GM19468 (cell line): Measurements from ENCODE around the gene CERS6.
"Not testable (repeated sequence)": the region's sequence is repeated elsewhere in the genome, so short reads cannot be mapped to it uniquely, and the experiment has no call there.

Source experiments
- ATAC-seq: cut with Tn5 transposase; IDR thresholded peaks from one replicate; pipeline ENCODE4 v1.9.1; 2021; ENCODE audit warnings: mild to moderate bottlenecking, moderate library complexity, moderate number of reproducible peaks; ENCODE audit not compliant: unreplicated experiment; ENCODE audit errors: extremely low read depth

CERS6 gene

DNA sequence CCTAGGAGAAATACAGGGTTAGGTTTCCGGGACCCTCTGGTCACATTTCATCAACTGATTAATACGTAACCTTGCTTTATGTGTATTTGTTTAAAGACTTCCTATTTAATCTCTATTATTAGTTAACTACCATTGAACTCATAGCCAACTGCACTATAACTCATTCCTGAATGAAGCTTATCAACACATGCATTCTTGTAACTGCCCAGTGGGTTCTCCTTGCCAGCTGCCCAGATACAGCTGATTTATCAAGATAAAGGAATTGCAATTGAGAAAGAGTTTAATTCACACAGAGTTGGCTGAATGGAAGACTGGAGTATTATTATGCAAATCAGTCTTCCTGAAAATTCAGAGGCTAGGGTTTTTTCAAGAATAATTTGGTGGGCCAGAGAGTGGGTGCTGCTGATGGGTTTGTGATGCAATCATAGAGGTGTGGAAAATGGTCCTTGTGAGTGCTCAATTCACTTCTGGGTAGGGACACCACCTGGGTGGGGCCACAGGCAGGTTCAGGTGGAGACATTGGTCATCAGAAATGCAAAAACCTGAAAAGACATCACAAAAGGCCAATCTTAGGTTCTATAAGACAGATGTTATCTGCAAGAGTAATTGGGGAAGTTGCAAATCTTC lies 325.2 kb downstream of the CERS6 start:
- ATAC-seq, result no peak

DNA sequence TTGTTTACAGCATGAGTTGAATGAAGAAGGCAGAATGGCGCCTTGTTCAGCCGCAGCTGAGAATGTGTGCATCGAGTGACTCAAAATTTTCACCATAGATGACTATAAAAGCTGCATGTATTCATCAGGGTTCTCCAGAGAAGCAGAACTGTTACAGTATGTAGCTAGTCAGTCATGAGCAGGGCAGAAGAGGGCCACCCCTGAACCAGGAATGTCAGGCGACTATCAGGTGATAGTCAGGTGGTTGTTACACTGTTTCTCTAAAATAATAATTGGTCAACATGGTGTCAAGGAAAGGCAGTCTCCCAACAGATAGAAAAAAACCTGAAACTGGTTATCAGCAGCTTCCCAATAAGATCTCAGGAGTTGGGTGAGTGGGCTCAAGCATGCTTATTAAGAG lies 326.2 kb downstream of the CERS6 start:
- ATAC-seq, result no peak

DNA sequence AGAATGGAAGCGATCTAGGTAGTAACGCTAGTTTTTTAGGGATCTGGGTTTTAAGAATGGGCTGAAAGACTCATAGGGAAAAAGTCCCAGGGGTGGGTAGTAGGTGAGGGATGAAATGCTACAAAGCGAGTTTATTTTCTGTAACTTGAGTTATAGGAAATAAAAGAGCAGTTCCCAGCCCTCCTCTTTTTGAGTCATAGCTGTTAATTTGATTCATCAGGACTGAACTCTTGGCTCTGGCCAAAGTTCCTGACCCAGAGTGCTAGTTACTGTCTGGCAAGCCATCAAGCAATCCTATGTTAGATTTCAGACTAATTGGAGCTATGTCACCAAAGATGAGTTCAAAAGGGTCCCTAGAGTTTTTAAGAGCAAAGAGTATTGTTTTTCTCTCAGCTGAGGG lies 328.9 kb downstream of the CERS6 start:
- no peak for ATAC-seq

DNA sequence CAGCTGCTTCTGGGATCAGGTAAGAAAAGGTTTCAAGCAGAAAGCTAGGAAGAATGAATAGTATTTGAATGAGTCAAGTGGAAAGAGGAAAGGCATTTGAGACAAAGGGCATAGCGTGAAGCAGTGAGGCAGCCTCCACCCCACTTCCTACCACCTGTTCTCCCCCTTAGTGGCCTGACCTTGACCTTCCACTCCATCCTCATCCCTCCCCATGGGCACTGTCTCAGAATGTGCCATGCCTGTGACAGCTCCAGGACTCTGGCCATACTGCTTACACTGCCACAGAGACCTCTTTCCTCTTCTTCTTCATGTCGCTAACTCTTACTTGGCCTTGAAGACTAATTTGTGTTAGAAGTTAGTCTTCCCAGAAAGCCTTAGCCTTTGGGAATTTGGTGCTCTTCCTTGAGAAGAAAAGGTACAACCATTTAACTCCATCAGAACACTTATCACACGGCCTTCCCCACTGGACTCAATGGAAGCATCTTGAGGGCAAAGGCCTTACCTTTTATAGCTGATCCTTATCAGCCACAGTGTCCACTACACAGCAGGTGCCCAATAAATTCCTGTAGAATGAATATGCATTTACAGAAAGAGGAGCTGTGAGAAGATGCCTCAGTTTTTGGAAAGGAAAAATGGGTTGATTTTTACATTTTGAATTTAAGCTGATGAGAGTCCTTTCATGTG lies 331.2 kb downstream of the CERS6 start:
- ATAC-seq, result no peak

DNA sequence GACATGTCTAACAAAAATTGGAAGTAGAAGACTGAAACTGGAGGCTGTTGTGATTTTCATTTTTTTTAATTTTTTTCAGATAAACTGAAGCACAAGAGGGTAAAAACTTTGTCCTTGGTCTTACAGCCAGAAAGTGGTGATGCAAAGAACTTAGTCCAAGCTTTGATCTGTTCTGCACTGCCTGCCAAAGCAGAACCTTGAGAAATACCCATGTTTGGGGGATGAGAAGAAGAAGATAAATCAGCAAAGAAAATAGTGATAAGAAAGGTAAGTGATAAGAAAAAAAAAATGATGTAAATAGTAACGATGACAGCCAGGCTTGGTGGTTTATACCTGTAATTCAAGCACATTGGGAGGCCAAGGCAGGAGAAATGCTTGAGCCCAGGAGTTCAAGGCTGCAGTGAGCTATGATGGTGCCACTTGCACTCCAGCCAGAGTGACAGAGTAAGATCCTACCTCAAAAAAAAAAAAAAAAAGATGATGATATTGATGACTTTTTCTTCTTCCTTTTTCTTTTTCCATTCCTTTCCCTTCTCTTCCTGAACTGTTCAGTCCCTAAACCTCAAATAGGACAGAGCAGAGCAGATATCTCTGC lies 331.8 kb downstream of the CERS6 start:
- no peak for ATAC-seq

DNA sequence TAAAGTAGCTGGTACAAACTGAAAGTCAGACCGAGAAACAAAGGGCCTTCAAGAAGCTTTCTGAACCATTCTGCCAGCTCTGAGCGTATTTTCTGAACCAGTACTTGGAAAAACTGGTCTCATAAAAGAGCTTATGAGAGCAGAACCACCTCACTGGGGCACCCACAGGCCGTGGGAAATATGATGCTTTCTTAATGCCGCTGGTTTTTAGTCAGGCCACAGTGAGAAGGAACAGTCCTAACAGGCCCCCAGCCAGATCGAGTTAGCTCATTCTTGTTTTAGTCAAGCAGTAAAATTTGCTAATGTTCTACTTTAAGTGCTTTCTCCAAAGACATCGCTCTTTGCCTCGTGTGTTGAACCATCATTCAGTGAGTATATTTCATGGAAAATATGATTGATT lies 333.7 kb downstream of the CERS6 start:
- ATAC-seq, result no peak

DNA sequence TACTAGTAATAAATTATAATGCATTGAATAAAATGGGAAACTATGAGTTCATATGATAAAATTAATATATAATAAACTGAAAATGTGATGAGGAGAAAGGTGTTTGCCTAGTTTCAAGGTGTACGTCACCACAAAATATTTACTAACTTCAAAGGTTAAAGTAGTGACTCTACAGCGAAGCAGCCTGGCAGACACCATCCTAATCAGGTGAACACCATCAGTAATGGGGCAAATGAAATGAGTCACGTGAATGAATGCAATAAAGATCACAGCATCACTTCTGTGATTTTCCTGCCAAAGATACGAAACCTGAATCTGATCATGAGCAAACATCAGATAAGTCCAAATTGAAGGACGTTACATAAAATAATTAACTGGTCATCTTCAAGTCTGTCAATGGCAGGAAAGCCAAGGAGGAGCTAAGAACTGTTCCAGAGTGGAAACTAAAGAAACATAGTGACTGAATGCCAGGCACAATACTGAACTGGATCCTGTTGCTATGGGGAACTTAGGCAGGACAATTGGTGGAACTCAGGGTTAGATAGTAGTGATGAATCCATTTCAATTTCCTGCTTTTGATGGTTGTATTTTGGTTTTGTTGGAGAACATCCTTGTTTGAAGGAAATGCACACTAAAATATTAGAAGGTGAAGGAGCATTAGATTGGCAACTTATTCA lies 334.3 kb downstream of the CERS6 start:
- ATAC-seq, result no peak

DNA sequence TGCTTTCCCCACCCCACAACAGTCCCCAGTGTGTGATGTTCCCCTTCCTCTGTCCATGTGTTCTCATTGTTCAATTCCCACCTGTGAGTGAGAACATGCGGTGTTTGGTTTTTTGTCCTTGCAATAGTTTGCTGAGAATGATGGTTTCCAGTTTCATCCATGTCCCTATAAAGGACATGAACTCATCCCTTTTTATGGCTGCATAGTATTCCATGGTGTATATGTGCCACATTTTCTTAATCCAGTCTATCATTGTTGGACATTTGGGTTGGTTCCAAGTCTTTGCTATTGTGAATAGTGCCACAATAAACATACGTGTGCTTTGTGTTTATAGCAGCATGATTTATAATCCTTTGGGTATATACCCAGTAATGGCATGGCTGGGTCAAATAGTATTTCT lies 335.1 kb downstream of the CERS6 start:
- not testable (repeated sequence) for ATAC-seq

DNA sequence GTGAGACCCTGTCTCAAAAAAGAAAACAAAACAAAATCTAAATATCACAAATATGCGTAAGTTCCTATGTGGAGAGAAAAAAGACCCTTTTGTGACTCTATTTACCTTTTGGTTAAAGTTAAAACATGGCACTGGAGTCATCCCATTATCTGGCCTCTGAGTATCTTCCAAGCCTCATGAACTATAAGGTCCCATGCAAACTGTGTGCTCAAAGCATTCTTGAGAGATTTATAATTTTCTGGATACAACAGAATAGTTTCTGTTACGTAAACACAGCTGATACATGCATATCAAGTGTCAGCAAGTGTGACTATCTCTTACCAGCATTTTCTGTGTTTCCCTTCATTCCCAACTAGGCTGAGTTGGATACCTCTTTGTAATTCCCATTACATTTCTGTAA lies 337.5 kb downstream of the CERS6 start:
- ATAC-seq, result no peak

DNA sequence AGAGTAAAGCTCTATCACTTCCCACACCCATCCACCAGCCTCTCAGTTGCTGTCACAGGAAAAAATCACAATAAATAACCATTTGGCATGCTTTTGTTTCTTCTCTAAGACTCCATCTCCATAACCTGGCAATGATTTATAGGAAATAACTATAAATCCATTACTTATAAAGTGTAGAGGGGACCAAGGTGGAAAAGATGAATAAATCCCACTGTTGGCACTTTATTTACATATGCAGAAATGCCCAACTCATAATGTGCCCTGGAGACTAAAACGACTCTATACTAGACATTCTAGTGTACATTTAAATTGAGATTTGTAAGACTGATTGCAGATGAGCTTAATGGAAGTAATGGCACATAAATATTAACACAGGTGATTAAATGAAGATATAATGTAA lies 338.9 kb downstream of the CERS6 start:
- ATAC-seq, result no peak

DNA sequence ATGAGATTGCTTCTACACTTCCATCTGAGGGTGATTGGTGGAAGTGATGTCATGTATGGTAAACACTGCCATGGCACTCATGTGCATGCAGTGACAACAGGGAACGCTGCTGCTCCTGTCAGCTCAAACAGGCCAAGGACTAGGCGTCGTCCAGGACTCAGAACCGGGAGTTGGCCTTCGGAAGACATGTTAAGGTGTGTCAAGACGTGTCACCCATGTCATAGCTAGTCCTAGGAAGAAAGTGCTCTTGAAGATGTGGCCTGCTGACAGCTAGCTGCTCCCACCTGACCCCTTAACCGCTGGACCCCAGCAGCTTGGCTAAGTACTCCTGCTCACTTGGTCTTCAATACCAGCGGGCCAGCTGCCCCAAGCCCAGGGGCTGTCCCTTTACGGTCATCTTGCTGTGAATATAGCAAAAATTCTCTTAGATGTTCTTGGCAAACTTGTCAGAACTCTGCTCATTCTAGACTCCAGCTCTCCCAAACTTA lies 340.1 kb downstream of the CERS6 start:
- ATAC-seq, result no peak

DNA sequence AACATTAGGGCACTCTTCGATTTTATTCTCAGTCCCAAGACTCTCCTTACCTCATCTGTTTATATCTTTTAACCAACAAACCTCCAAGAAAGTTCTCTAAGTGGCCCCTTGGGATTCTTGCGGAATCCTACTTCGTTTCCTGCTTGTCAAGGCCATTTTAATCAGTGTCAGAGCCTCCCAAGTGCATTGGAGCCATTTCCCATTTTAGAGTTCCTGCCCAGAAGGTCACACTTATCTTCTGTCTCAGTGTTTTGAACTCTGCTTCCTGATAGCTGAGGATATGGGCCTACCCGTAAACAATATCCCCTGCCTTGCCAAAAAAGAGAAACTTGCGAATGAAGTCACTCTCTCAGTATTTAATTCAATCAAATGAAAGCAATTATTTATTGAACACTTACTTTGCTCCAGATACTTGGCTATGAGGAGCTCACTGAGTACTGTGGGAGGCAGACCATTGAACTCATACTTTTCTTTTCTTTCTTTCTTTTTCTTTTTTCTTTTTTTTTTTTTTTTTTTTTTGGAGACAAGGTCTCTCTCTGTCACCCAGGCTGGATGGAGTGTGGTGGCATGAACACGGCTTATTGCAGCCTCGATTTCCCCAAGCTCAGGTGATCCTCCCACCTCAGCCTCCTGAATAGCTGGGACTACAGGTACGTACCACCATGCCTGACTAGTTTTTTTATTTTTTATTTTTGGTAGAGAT lies 340.7 kb downstream of the CERS6 start:
- ATAC-seq, result no peak

DNA sequence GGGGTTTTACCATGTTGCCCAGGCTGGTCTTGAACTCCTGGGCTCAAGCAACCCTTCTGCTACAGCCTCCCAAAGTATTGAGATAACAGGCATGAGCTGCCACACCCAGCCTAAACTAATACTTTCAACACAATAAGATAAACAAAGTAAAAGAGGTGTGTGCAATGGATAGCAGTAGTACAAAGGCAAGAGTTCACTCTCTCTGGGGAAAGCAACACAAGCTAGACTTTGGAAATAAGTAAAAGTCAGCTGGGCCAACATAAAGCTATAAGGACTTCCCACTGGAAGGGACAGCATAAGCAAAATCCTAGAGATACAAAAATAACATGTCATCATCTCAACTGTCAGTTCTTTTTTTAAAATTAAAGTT lies 341.2 kb downstream of the CERS6 start:
- no peak for ATAC-seq

DNA sequence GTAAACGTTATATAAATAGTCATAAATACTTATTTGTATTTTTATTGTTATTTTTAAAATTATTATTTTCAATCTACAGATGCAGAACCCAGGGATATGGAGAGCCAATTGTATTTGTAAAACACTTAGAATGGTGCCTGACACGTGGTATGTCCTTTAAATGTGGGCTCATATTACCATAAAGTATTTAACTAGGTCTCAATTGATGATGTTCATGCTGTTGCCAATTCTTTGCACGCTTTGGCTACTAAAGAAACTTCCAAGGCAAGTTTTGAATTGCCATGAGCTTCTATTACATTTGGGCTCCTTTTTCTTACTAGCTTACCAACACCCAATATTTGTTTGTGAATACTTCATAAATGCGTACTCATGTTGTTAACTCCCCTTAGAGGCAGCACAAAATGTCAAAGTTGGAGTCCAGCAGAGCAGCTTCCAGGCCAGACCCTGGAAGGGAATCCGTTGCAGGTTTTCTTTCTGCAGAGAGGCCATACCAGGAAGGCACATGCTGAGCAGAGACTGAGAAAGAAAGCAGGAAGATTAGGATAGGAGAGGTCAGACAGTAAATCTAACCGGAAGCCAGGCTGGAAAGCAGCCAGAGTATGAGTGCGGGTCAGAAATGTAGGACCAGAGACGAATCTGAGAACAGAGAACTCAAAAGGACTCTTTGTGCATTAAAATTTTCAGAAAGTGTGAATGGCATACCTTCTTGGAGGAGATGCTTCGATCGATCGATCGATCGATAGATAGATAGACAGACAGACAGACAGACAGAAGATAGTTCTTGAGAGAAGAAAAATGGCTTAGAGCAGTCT lies 342.2 kb downstream of the CERS6 start:
- ATAC-seq, result no peak

DNA sequence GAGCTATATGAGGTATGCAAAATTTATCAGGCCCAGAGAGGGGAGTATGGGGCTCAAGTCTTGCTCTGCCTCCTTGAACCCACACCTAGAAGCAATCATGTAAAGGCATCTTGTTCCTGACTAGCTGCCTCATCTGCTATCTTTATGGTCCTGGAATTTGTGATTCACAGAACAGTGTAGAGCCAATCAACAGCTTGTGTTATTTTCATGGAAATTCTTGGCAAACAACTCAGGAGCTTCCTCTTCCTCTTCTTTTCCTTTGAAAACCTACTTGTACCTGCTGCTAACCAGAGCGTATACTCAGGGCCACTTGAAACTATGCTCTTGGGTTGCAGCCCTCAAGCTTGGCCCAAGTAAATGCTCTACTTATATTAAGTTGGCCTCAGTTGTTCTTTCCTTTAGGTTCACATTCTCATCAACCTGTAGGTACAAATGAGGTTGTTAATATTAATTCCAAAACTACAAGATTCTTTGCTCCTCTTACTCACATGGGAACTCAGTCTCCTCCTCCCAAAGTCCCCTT lies 342.9 kb downstream of the CERS6 start:
- no peak for ATAC-seq

DNA sequence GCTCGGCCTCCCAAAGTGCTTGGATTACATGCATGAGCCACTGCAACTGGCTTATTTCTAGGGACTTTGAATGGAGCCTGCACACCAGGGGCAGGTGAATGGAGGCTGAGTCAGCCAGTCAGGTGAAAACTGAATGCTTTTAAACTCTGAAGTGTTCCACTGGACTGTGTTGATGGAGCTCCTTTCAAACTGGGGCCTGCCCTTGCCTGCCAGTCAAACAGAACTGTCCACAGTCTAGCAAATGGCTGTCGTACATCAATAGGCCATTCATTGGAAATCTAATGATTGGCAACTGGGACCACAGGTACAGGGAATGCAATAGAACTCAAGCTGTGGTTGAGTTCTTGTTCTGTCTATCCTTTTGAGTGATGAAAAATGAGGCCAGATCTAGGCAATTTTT lies 345.4 kb downstream of the CERS6 start:
- no peak for ATAC-seq

DNA sequence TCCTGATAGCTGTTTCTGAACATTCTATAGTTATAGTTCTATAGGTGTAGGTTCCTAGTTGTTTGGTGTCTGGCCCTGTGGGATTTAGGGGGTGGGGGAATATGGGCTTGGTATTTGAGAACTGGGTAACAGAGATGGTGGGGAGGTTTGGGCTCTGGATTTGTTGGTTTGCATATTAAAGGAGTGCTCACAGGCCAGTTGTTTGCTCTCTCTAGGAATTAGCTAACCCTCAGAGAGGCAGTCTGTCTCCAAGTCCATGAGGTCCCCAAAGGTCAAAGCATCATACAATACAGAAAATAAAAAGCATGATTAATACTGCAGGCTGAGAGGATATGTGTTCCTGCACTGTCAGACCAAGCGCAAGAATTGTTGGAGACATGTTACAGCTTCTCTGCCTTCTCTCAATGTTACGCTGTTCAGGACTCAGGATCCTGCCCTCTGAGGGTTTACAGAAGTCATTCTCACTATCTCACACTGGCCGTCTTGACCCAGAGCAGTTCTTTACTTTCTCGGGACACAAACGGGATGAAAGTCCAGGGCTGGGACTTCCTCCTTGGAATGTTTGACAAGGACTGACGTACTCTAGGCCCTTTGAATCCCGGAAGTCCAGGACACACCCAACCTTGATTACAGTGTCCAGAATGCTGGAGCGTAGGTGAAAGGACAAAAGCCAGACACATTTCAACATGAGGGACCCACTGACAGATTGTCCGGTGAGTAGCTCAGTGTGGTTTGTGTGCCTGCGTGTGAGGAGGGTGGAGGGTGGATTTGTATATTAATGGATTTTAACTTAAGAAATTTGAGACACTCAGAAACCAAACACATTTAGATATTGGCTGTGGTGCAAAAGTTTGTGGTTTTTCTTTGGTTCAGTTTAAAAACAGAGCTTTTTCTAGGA lies 346.1 kb downstream of the CERS6 start, which contains the start of gene NOSTRIN:
Gene NOSTRIN, plus strand, starts transcription at position 677 of the 898 bp plus-strand sequence. Its CDS starts 10 bp downstream, at position 687.
- ATAC-seq, result no peak
